ENCODE data around the gene ACER1.
"Not testable (repeated sequence)": the region's sequence is repeated elsewhere in the genome, so short reads cannot be mapped to it uniquely, and the experiment has no call there.

The ACER1 gene

DNA sequence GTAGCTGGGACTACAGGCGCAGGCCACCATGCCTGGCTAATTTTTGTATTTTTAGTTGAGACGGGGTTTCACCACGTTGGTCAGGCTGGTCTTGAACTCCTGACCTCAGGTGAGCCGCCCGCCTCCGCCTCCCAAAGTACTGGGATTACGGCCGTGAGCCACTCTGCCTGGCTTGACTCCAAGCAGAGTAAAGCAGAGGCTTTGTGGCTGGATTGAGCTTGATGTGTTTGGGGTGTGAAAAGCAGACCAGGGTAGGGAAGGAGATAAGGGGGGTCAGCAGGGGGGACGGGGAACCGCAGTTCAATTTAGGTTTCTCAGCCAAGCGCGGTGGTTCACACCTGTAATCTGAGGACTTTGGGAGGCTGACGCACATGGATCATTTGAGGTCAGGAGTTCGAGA lies 23.8 kb upstream of the ACER1 start:
- no peak for DNase-seq (ENCODE audit: low read depth in 3 of 3, low spot score in 1 of 3)

DNA sequence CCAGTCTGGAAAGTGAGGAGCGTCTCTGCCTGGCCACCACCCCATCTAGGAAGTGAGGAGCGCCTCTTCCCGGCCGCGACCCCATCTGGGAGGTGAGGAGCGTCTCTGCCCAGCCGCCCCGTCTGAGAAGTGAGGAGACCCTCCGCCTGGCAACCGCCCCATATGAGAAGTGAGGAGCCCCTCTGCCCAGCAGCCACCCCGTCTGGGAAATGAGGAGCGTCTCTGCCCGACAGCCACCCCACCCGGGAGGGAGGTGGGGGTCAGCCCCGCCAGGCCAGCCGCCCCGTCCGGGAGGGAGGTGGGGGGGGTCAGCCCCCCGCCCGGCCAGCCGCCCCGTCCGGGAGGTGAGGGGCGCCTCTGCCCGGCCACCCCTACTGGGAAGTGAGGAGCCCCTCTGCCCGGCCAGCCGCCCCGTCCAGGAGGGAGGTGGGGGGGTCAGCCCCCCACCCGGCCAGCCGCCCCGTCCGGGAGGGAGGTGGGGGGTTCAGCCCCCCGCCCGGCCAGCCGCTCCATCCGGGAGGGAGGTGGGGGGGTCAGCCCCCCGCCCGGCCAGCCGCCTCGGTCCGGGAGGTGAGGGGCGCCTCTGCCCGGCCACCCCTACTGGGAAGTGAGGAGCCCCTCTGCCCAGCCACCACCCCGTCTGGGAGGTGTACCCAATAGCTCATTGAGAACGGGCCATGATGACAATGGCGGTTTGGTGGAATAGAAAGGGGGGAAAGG lies 22.1 kb upstream of the ACER1 start:
- not testable (repeated sequence) for DNase-seq (ENCODE audit: low read depth in 3 of 3, low spot score in 1 of 3)

DNA sequence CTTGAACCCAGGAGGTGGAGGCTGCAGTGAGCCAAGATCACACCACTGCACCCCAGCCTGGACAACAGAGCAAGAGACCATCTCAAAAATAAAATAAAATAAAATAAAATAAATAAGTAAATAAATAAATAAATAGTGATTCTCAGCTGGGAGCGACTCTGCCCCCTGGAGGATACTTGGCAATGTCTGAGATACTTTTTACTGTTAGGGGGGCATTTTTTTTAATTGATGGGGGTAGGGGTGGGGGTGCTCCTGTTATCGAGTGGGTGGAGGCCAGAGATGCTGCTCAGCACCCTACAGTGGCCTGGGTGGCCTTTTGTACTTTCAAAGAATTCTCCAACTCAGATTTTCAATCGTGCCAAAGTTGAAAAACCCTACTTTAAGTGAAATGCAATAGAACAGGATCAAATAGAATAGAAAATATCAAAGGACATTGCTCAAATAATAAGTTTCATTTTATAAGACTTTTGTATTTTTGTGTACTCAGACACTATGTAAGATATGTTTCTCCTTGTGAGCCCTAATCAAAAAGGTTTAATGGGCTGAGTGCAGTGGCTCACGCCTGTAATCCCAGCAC lies 20.8 kb upstream of the ACER1 start:
- DNase-seq (ENCODE audit: low read depth in 3 of 3, low spot score in 1 of 3): no peak

DNA sequence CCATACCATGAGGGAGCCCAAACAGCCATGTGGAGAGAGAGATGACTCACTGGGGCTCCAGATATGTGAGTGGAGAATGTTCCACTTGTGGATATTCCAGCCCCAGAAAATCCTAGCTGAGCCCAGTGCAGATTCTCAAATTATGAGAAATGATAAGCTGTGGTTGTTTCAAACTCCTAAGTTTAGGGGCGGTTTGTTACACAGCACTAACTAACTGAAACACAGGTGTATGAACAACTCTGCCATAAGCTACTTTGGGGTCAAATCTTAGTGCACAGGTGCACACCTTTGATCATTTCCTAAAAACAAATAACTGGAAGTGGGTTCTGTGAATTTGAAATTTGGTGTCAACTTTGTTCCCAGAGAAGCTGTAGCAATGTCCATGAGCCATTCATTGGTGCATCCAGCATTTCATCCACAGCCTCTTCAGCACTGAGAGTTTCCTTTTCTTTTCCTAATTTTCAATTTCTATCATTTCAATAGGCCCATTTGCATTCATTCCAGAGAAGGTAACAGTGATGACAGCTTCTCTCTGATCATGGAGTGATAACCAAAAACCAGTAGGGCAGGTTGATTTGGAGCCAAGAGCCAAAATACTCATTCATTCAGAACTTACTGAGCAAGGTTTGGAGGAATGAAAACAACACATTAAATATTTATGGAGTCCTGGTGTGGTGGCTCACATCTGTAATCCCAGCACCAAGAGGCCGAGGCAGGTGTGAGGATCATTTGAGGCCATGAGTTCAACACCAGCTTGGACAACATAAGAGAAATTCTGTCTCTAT lies 19.2 kb upstream of the ACER1 start:
- DNase-seq (ENCODE audit: low read depth in 3 of 3, low spot score in 1 of 3): no peak

- no peak for DNase-seq (ENCODE audit: low read depth in 3 of 3, low spot score in 1 of 3)
These were observed 17.3 kb upstream of the ACER1 start for GRCh38 chr19:6350688-6351087.

DNA sequence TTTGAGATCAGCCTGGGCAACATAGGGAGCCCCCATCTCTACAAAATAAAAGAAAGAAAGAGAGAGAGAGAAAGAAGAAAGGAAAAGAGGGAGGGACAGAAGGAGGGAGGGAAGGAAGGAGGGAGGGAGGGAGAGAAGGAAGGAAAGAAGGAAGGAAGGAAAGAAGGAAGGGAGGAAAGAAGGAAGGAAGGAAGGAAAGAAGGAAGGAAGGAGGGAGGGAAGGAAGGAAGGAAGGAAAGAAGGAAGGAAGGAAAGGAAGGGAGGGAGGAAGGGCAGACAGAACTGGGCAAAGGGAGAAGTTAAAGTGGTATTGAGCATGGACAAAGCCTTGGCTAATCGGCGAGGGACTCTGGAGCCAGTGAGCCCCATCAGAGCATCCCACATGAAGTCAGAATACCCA lies 15.9 kb upstream of the ACER1 start:
- DNase-seq (ENCODE audit: low read depth in 3 of 3, low spot score in 1 of 3): not testable (repeated sequence)

DNA sequence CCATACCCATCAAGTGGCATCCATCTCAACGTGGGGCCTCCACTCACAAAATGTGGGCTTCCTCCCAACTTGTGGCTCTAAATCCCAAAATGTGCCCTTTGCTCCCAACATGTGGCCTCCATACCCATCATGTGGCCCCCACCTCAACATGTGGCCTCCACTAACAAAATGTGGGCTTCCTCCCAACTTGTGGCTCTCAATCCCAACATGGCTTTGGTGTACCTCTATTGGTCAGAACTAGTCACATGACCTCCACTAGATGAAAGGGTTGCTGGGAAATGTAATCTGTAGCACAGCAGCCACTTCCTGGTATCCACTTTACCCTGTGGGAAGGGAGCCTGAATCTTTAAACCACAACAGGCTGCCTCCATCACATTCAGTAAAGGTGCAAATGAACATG lies 10.1 kb upstream of the ACER1 start:
- no peak for DNase-seq (ENCODE audit: low read depth in 3 of 3, low spot score in 1 of 3)

- DNase-seq (ENCODE audit: low read depth in 3 of 3, low spot score in 1 of 3): no peak
These were observed 7.2 kb upstream of the ACER1 start for GRCh38 chr19:6340493-6341201.

GRCh38 chr19:6334490-6335285 lies 1.3 kb upstream of the ACER1 start:
- no peak for DNase-seq (ENCODE audit: low read depth in 3 of 3, low spot score in 1 of 3)

DNA sequence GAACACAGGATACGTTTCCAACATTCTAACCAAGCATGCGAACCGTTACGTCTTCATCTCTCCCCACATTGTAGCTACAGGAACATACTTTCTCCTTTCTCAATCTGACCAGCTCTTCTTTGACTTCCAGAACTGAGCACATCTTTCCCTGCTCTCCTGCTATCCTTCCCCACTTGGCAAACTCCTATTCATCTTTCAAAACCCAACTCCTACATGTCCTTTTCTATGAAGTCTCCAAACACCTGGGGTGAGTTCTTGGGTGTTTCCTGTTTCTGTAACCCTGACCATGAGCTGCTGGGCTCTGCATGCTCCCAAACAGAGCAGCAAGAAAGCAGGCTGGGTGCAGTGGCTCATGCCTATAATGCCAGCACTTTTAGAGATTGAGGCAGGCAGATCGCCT lies 6.6 kb downstream of the ACER1 start:
- no peak for DNase-seq (ENCODE audit: low read depth in 3 of 3, low spot score in 1 of 3)

- no peak for DNase-seq (ENCODE audit: low read depth in 3 of 3, low spot score in 1 of 3)
These were observed 7.8 kb downstream of the ACER1 start for GRCh38 chr19:6325614-6326013.

GRCh38 chr19:6324757-6325156 lies 8.7 kb downstream of the ACER1 start:
- no peak for DNase-seq (ENCODE audit: low read depth in 3 of 3, low spot score in 1 of 3)

- no peak for DNase-seq (ENCODE audit: low read depth in 3 of 3, low spot score in 1 of 3)
These were observed 11.1 kb downstream of the ACER1 start for GRCh38 chr19:6322284-6322683.

DNA sequence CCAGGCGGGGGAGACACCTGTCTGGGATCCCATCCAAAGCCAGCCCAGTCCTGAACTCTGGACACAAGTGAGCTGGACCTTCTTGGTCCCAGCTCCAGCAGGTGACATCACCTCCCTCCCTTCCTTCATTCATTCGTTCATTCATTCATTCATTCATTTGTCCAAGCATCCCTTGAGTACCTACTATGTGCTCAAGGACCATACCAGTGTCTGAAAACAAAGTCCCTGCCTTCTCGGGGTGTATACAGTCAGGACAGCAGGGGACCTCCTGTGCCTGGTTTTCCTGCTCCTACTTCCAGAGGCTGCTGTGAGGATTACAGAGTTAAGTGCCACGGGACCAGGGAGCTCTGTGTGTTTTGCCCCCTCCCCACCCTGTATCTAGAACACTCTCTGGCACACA lies 14.0 kb downstream of the ACER1 start:
- no peak for DNase-seq (ENCODE audit: low read depth in 3 of 3, low spot score in 1 of 3)

GRCh38 chr19:6318772-6319171 lies 14.6 kb downstream of the ACER1 start:
- no peak for DNase-seq (ENCODE audit: low read depth in 3 of 3, low spot score in 1 of 3)

- DNase-seq (ENCODE audit: low read depth in 3 of 3, low spot score in 1 of 3): not testable (repeated sequence)
These were observed 17.8 kb downstream of the ACER1 start for GRCh38 chr19:6315646-6316045.

DNA sequence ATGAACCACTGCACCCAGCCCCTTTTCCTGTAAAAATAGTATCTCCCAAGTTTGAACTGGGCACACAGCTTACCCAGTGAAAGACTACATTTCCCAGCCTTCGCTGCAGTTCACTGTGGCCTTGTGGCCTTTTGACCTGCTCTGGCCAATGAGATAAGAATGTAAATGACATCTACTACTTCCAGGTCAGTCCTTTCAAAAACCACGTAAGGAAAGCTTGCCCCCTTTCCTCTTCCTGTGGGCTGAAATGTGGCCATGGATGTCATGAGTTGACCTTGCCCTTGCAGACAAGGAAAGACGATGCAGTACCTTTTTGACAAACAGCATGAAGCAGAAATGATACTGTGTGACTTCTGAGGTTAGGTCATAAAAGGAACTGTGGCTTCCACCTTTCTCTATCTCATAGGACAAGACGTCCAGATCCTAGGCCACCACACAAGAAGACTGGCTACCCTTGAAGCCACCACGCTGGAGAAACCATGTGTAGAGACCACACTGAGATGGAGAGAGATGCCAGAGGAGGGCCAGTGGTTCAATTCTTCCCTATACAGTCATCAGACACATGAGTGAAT lies 19.9 kb downstream of the ACER1 start:
- DNase-seq (ENCODE audit: low read depth in 3 of 3, low spot score in 1 of 3): no peak

GRCh38 chr19:6312018-6312417 lies 21.4 kb downstream of the ACER1 start:
- no peak for DNase-seq (ENCODE audit: low read depth in 3 of 3, low spot score in 1 of 3)

DNA sequence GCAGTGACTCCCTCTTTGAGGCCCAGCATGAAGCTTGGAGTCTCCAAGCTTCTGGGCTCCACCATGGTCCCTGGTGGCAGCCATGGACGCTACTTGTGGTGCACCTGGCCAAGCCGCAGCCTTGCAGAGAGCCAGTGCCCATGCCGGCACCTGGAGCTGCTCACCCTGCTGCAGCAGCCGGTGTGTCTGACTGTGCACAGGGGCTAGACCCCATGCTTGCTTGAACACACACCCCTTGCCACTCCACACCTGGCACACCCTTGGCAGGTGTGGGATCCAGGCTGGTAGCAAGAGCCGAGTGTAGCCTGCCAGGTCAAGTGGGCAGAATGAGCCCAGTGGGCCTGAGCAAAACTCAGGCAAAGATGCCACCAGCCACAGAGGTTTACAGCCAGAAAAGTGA lies 35.0 kb downstream of the ACER1 start:
- no peak for DNase-seq (ENCODE audit: low read depth in 3 of 3, low spot score in 1 of 3)

- no peak for DNase-seq (ENCODE audit: low read depth in 3 of 3, low spot score in 1 of 3)
These were observed 36.2 kb downstream of the ACER1 start for GRCh38 chr19:6297202-6297601.

DNA sequence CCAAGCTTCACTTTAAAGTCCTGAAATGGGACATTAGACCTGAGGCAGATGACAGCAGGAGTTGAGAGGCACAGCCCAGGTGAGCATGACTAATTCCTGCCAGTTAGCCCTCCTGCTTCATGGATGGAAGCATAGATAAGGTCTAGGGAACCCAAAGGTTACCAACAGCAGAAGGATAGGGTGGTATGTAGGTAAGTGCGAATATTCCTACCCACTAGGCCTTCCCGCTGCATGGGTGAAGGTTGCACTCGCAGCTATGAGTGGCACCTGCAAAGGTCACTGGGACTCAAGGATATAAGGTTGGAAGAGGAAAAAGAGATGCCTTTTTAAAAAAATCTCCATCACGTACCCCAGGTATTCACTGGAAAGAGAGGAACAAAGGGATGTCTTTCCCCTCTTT lies 41.4 kb downstream of the ACER1 start:
- DNase-seq (ENCODE audit: low read depth in 3 of 3, low spot score in 1 of 3): no peak

Measured in stimulated activated CD4-positive, alpha-beta T cell treated with anti-CD3 and anti-CD28 coated beads, TNF-alpha, amount 100 ng/mL, for 1 hour (primary cell).